ENCODE data around the gene NGF. TPM values are rescaled to one million over a fixed set of nuclear protein-coding genes. Genes with fewer than 3 reads are reported as not detected.

The NGF gene
- total and polyA plus RNA-seq, 2 of the 8 experiments (the other 6 are each of a cell fraction or from before 2014, with no cell fraction given): 1.6 TPM; not detected in 1

- Histone ChIP-seq H2BK20ac (ENCODE audit: low read length) (no peak overlapping the region), H4K91ac (replicated peaks; ENCODE audit: insufficient read length, low read length) (no peak overlapping the region), H3K27me3 (replicated peaks in 1 of 4; ENCODE audit: control insufficient read depth in 3 of 4, extremely low read depth in 1 of 4, insufficient read depth in 3 of 4, low read length in 3 of 4) (no peaks in the 10 kb centered on the region; a peak in 2 of 7 replicates), H3K4me2 (ENCODE audit: insufficient read depth in 1 of 2, low read depth in 2 of 2, low read length in 2 of 2) (no peak overlapping the region), H3K9ac (replicated peaks in 1 of 4; ENCODE audit: extremely low read depth in 1 of 4, low read depth in 3 of 4, low read length in 3 of 4) (no peak overlapping the region), H3K4me1 (replicated peaks in 1 of 4; ENCODE audit: control insufficient read depth in 3 of 4, insufficient read depth in 4 of 4, low read length in 3 of 4) (no peaks in the 10 kb centered on the region; a peak in 1 of 7 replicates), H3K4me3 (ENCODE audit: extremely low read depth in 1 of 4, insufficient read depth in 2 of 4, low read depth in 3 of 4, low read length in 4 of 4) (no peak overlapping the region), H3K56ac (replicated peaks; ENCODE audit: insufficient read length, low read depth, low read length) (no peak overlapping the region), H2AFZ (ENCODE audit: low read length) (no peak overlapping the region), H3K79me2 (ENCODE audit: control insufficient read depth in 1 of 2, insufficient read depth in 2 of 2, low read length in 2 of 2) (no peaks in the 10 kb centered on the region), H3K23ac (ENCODE audit: insufficient read length) (no peak overlapping the region), H4K5ac (ENCODE audit: insufficient read length, low read depth, low read length) (no peak overlapping the region), H2BK120ac (replicated peaks; ENCODE audit: low read depth, low read length) (no peak overlapping the region), H3K14ac (ENCODE audit: insufficient read length) (no peak overlapping the region), H3K9me3 (ENCODE audit: insufficient read depth in 2 of 2, low read depth in 1 of 2, low read length in 1 of 2) (no peaks in the 10 kb centered on the region), H3K36me3 (ENCODE audit: control insufficient read depth in 2 of 4, insufficient read depth in 4 of 4, low read length in 3 of 4) (no peaks in the 10 kb centered on the region), H4K20me1 (replicated peaks in 1 of 2; ENCODE audit: control insufficient read depth in 1 of 2, insufficient read depth in 2 of 2, low read length in 2 of 2) (no peaks in the 10 kb centered on the region), H3K79me1 (ENCODE audit: low read depth, low read length) (no peaks in the 10 kb centered on the region), H3K23me2 (ENCODE audit: low read depth, low read length) (no peaks in the 10 kb centered on the region), H4K8ac (ENCODE audit: extremely low read depth, insufficient read depth, low read length) (no peak overlapping the region), H2BK12ac (ENCODE audit: low read depth, low read length) (no peak overlapping the region), H3K18ac (ENCODE audit: extremely low read depth, low read length) (no peak overlapping the region), H2BK15ac (ENCODE audit: low read length) (no peak overlapping the region), H3K4ac (replicated peaks; ENCODE audit: insufficient read length, low read depth, low read length) (no peak overlapping the region), H2BK5ac (ENCODE audit: low read depth, low read length) (no peak overlapping the region), H3K27ac (ENCODE audit: low read depth, low read length) (no peak overlapping the region), H2AK5ac (ENCODE audit: low read depth, low read length) (no peak overlapping the region)
- ChIA-PET POLR2A (ENCODE audit: partially characterized antibody) (interaction anchor here (1.3 to 1.5 kb wide), 2 partner anchors 14 to 15 kb away, joined by 3 to 4 read pairs; partner anchors contain the start of gene NGF), CTCF (ENCODE audit: partially characterized antibody) (interaction anchor here (0.8 to 1.4 kb wide), 5 partner anchors 9 to 393 kb away, joined by 3 to 4 read pairs (median 3); no protein-coding TSS in a partner anchor)
- FAIRE-seq: no peak
- DNase-seq (ENCODE audit: low read depth in 1 of 2, low spot score in 2 of 2): no peak
- WGBS, 2 experiments (ENCODE audit: extremely low coverage in 1 of 2, insufficient coverage in 1 of 2, insufficient read length in 1 of 2, insufficient replicate concordance in 2 of 2, low coverage in 1 of 2, low lambda C conversion rate in 2 of 2, missing lambda C conversion rate in 1 of 2): 92% methylated on average over 2 of the region's 2 CpGs; no CpG with 5 or more reads in 1 of the 2 experiments
- TF ChIP-seq YY1 (IDR thresholded peaks at IDR 0.05; ENCODE audit: low read depth, low read length): no peak
- TF ChIP-seq GABPA (IDR thresholded peaks at IDR 0.05; ENCODE audit: borderline replicate concordance, insufficient read depth, low read length): no peak
- no peak for TF ChIP-seq CHD1 (IDR thresholded peaks at IDR 0.05; ENCODE audit: low read depth, low read length)
- TF ChIP-seq EZH2 (IDR thresholded peaks at IDR 0.05; ENCODE audit: low read depth, low read length, severe bottlenecking): no peak
- TF ChIP-seq TAF7 (optimal IDR thresholded peaks at IDR 0.05; ENCODE audit: borderline replicate concordance, low read depth, low read length): no peak
- no peak for TF ChIP-seq JUN (IDR thresholded peaks at IDR 0.05; ENCODE audit: low read depth, low read length)
- no peak for TF ChIP-seq RFX5 (IDR thresholded peaks at IDR 0.05; ENCODE audit: borderline replicate concordance, low read depth, low read length)
- TF ChIP-seq SIRT6 (IDR thresholded peaks at IDR 0.05; ENCODE audit: low read length): no peak
- no peak for TF ChIP-seq PHF8 (conservative IDR thresholded peaks at IDR 0.05; ENCODE audit: low read depth, low read length)
- no peak for TF ChIP-seq SUZ12 (IDR thresholded peaks at IDR 0.05; ENCODE audit: low read length)
- TF ChIP-seq E2F6 (IDR thresholded peaks at IDR 0.05): no peak
- no peak for TF ChIP-seq POLR2A (IDR thresholded peaks at IDR 0.05; ENCODE audit: control extremely low read depth in 1 of 2, low read depth in 2 of 2, low read length in 2 of 2)
Observed at GRCh38 chr1:115323366-115324004, 14.6 kb downstream of the NGF start.

All from H1 (cell line).